ENCODE data around the gene SLC7A4. TPM values are rescaled to one million over a fixed set of nuclear protein-coding genes. Genes with fewer than 3 reads are reported as not detected.
"Not testable (repeated sequence)": the region's sequence is repeated elsewhere in the genome, so short reads cannot be mapped to it uniquely, and the experiment has no call there.

The SLC7A4 gene
- total RNA-seq, 1 donor from 2014 or later = 4.2 TPM

- ATAC-seq = no peak
These were observed 15.5 kb downstream of the SLC7A4 start for GRCh38 chr22:21016644-21017420.

DNA sequence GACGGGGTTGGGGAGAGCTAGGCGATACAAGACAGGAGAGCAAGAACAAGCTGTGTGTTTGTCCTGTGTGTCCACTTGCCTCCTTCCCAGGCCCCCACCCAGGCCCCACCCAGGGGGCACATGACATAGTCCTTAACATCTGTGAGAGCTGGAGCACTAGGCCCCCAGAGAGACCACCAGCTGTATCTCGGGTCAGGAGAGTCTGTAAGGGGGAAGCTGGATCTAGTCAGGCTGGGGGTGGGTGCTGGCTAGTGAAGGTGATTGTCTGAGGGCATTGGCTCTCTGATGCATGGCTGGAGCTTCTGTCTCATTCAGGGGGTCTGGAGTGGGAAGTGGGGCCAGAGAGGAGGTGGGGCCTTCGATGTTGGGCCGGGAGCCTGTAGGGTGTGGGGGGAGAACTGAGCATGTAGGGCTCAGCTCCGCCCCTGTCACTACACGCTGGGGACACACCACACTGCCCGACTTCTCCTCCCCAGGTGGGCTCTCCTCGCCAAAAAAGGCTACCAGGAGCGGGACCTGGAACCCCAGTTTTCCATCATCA lies 16.8 kb downstream of the SLC7A4 start:
- ATAC-seq = no peak

GRCh38 chr22:21014726-21015465 lies 17.5 kb downstream of the SLC7A4 start, which contains the start of gene P2RX6:
Gene P2RX6, plus strand, starts transcription at chr22:21015165. Its CDS starts 10 bp downstream, at chr22:21015175.
- peak; percentile 5 for ATAC-seq

GRCh38 chr22:21014202-21014725 lies 18.1 kb downstream of the SLC7A4 start:
- peak; percentile 71 for ATAC-seq

GRCh38 chr22:21013657-21014201 lies 18.6 kb downstream of the SLC7A4 start:
- ATAC-seq = peak; percentile 3

DNA sequence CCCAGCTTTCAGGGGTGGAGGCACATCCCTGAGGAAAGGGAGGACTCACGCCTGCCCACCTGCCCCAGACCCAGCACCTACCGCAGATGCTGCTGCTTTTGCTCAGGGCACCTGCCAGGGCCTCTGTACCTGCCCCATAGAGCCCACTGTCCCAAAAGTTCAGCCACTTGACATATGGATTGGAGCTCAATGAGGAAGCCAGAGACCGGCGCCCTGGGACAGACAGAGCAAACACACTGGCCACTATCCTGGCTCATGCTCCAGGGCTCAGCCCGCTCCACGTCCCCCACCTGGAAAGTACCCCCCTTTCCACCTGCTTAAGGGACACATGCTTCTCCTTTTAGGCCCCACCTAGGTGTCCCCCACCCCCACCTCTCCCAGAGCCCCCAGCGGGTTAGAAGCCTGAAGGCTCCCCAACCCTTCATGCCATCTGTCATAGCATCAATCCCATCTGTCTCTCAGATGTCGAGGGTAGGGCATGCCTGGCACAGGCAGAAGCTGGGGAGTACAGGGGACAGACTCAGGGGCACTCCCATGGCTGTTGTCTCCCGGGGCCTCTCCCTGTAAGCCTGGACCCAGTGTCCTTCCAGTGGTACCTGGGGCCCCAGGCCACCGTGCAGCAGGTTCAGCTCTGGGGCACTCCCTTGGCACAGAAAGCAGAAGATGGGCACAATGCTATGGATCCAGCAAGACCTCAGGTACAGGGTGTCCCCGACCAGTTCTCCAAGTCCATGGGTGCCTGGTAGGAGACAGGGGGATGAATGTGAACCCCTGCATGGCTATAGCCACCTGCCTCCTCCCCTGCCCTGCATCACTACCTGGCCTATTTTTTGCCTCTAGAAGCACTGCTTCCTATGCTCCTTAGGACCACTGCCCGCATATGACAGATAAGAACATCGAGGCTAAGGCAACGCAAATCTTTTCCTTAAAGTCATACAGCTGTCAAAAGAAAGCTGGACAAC lies 19.6 kb downstream of the SLC7A4 start:
- ATAC-seq = no peak

- no peak for ATAC-seq
These were observed 21.8 kb downstream of the SLC7A4 start for GRCh38 chr22:21010426-21011113.

GRCh38 chr22:21009638-21010425 lies 22.5 kb downstream of the SLC7A4 start:
- ATAC-seq = peak; percentile 39

GRCh38 chr22:21009208-21009607 lies 23.2 kb downstream of the SLC7A4 start:
- ATAC-seq = not testable (repeated sequence)

GRCh38 chr22:21003782-21004181 lies 28.6 kb downstream of the SLC7A4 start:
- ATAC-seq = no peak

DNA sequence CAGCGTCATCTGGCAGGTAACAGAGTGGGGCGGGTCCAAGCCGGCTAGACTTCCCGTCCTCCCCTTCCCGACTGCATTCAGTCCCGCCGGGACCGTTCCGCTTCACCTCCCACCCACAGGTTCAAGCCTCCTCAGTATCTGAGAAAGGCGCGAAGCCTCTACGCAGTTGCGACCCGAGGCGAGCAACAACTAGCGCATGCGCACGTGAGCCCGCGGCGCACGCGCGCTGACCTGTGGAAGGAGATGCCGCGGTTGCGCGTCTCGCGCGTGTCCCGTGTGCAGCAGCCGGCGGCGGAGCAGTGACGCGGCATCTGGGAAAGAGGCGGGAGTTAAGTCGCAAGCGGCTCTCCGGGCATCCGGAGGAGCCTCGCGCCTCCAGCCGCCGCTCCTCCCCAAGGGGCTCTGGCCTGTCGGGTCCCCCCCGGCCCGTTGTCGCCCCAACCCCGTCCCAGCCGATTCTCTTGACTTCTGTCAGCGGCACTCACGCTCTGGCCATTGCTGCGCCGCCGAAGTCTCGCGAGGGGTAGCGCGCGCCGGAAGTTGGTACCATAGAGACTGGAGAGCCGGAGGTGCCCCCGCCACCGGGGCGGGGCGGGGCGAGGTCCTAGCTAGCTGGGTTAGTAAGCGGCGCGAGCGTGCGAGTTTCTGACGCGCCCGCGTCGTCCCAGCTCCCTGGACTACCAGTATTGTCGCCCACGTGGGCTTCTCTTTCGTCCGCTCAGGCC lies 30.6 kb downstream of the SLC7A4 start, which contains the start of gene THAP7:
TSS of gene THAP7 (minus strand) at position 518 of the 725 bp plus-strand sequence. CDS start at position 311, 207 bp downstream.
- peak; percentile 92 for ATAC-seq

GRCh38 chr22:21000987-21001600 lies 31.3 kb downstream of the SLC7A4 start:
- no peak for ATAC-seq

DNA sequence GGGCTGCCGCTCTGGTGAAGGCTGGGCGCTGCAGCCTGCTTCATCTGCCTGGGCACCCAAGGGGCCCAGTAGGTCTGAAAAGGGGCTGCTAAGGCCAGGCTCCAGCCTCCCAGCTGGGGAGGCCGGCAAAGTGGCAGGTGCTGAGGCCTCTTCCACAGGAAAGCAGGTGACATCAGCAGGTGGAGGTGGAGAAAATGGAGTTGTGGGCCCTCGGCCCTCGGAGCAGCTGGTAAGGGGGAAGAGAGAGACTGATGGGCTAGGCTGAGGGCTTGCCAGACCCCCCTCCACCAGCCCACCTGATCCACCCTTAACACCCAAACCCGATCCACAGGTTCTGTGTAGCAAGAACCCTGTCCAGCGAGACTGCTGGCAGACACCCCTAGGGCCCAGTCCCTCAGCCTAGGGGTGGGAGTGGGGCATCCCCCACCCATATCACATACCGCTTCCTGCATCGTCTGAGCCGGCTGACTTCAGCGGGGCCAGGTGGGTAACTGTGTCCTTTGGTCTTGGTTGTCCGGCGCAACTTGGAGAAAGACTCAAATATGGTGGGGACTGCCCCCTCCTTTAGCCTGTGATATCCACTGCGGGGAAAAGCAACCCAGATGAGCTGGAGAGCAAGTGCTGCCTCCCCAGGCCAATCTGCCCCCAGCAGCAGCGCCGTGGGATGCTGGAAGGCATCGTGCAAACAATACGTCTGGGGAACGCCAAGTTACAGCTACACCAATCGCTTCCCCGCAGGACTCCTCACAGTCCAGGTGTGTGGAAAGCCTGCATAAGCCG lies 32.0 kb downstream of the SLC7A4 start:
- ATAC-seq = no peak

- ATAC-seq = no peak
These were observed 32.8 kb downstream of the SLC7A4 start for GRCh38 chr22:20999350-21000206.

DNA sequence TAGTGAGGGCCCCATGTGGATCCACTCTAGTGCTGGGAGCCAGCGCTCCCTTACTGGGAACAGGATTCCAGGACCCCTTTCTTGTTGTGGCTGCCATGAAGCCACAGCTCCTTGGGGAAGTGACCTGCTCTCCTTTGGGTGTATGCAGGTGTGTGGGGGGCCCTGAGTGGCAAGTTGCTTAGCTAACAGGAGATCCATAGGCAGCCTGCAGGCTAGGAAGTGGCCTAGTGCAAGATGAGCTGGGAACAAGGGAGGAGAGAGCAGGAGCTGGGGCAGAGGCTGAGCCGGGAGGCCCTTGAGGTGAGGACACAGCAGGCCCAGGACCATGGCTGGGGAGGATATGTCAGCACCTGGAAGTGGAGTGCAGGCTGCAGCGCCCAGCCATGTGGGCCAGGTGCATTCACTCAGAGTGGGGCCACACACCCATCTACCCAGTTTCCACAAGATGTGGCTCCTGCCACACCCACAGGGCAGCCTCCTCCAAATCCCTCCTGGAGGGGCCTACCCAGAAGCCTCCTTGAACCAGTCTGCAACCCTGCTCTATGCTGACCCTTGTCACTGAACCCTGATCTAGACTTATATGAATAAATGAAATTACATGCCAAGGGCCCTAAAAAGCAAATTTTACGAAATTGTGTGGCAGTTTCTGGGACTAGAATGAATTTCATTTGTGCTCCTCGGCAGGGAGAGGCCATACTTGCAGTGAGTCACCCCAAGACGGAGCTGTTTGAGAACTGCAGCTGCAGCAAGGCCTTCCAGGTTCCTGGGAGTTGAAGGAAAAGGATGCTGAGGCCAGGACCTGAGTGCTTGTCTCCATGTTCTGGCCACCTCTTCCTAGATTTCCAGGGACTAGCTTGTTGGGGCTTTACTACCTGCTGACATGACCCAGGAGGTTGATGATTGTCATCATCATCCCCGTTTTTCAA lies 33.7 kb downstream of the SLC7A4 start:
- no peak for ATAC-seq

Measured in esophagus mucosa (tissue), 1 donor.